Measurements from ENCODE around the gene PMFBP1. TPM values are rescaled to one million over a fixed set of nuclear protein-coding genes. Genes with fewer than 3 reads are reported as not detected.

The PMFBP1 gene
- total RNA-seq, 1 experiment from 2014 or later, result 5.6 TPM

GRCh38 chr16:72101195-72101594 lies 70.8 kb downstream of the PMFBP1 start:
- Histone ChIP-seq H2AFZ (ENCODE audit: low read depth, low read length, poor library complexity, severe bottlenecking) (no peak overlapping the region), H3K9me2 (ENCODE audit: insufficient read depth) (no peaks in the 10 kb centered on the region), H3K4me2 (ENCODE audit: low read length) (no peak overlapping the region), H3K27ac (ENCODE audit: low read depth, low read length) (no peak overlapping the region), H3K9ac (ENCODE audit: low read length) (no peak overlapping the region), H3K4me1 (ENCODE audit: control insufficient read depth in 1 of 2, insufficient read depth in 2 of 2, low read length in 2 of 2) (no peaks in the 10 kb centered on the region), H4K20me1 (ENCODE audit: insufficient read depth) (no peaks in the 10 kb centered on the region), H3K9me3 (ENCODE audit: control insufficient read depth in 1 of 2, insufficient read depth in 1 of 2, low read depth in 1 of 2, low read length in 2 of 2) (no peaks in the 10 kb centered on the region), H3K79me2 (ENCODE audit: insufficient read depth, low read length) (peaks cover 15% of the 10 kb centered on the region), H3K27me3 (ENCODE audit: insufficient read depth, low read length) (no peaks in the 10 kb centered on the region), H3K4me3 (replicated peaks in 1 of 2; ENCODE audit: low read depth in 1 of 2, low read length in 2 of 2) (no peak overlapping the region), H3K36me3 (ENCODE audit: control insufficient read depth in 1 of 2, insufficient read depth in 2 of 2, low read length in 2 of 2) (peaks cover 64% of the 10 kb centered on the region in 2 experiments)
- ChIA-PET CTCF (no interaction called here), RAD21 (ENCODE audit: low non-redundant PET in 1 of 2, low total read pairs in 2 of 2, uncharacterized antibody in 2 of 2, unreplicated experiment in 2 of 2) (no interaction called here), POLR2A (no interaction called here)
- ATAC-seq, result no peak
- BruUV-seq (replicated peaks), result no TSS peak
- TF ChIP-seq EZH2phosphoT487 (IDR thresholded peaks at IDR 0.05; ENCODE audit: borderline replicate concordance) (no peak), EZH2 (IDR thresholded peaks at IDR 0.05) (no peak), ZNF274 (IDR thresholded peaks at IDR 0.05; ENCODE audit: low read depth, low read length) (no peak), ATF3 (IDR thresholded peaks at IDR 0.05) (no peak), MAX (IDR thresholded peaks at IDR 0.05) (no peak), ELF1 (IDR thresholded peaks at IDR 0.05; ENCODE audit: borderline replicate concordance, low read depth) (no peak), JUND (IDR thresholded peaks at IDR 0.05) (no peak), YY1 (IDR thresholded peaks at IDR 0.05; ENCODE audit: extremely low read depth, insufficient replicate concordance, low read depth, low read length) (no peak), REST (IDR thresholded peaks at IDR 0.05; ENCODE audit: low read depth) (no peak), TCF7L2 (IDR thresholded peaks at IDR 0.05; ENCODE audit: borderline replicate concordance, extremely low read depth, insufficient read depth, insufficient read length) (no peak), ZBTB33 (IDR thresholded peaks at IDR 0.05; ENCODE audit: extremely low read depth, insufficient replicate concordance, low read length) (no peak), EGR1 (IDR thresholded peaks at IDR 0.05; ENCODE audit: low read depth) (no peak), ZFX (IDR thresholded peaks at IDR 0.05) (no peak), POLR2A (IDR thresholded peaks at IDR 0.05; ENCODE audit: borderline replicate concordance, extremely low read depth, insufficient read depth, insufficient read length) (no peak)
- no peak for DNase-seq (ENCODE audit: low read depth, low spot score)
- intact Hi-C loops (cut with micrococcal nuclease), result no loop called here

Data from HCT116 (cell line).